Measurements from ENCODE around the gene CMIP. TPM values are rescaled to one million over a fixed set of nuclear protein-coding genes. Genes with fewer than 3 reads are reported as not detected.

The CMIP gene
- total and polyA plus RNA-seq, 10 of the 15 experiments (the other 5 are each of a cell fraction or from before 2014, with no cell fraction given), result 1.2 to 43.2 (median 4.4) TPM

- no peak for TF ChIP-seq BACH1 (IDR thresholded peaks at IDR 0.05; ENCODE audit: borderline replicate concordance)
- TF ChIP-seq RB1 (IDR thresholded peaks at IDR 0.05; ENCODE audit: borderline replicate concordance), result no peak
- TF ChIP-seq CBX3 (IDR thresholded peaks at IDR 0.05; ENCODE audit: borderline replicate concordance, low read depth), result no peak
- TF ChIP-seq NFXL1 (IDR thresholded peaks at IDR 0.05; ENCODE audit: borderline replicate concordance), result no peak
- TF ChIP-seq ZNF384 (IDR thresholded peaks at IDR 0.05; ENCODE audit: borderline replicate concordance, low read depth, low read length), result no peak
- TF ChIP-seq RUNX3 (IDR thresholded peaks at IDR 0.05; ENCODE audit: low read length), result no peak
- no peak for TF ChIP-seq MEF2A (IDR thresholded peaks at IDR 0.05; ENCODE audit: insufficient read depth, low read depth, low read length)
Observed at GRCh38 chr16:81409016-81409556, 35.5 kb upstream of the CMIP start (continued).

DNA sequence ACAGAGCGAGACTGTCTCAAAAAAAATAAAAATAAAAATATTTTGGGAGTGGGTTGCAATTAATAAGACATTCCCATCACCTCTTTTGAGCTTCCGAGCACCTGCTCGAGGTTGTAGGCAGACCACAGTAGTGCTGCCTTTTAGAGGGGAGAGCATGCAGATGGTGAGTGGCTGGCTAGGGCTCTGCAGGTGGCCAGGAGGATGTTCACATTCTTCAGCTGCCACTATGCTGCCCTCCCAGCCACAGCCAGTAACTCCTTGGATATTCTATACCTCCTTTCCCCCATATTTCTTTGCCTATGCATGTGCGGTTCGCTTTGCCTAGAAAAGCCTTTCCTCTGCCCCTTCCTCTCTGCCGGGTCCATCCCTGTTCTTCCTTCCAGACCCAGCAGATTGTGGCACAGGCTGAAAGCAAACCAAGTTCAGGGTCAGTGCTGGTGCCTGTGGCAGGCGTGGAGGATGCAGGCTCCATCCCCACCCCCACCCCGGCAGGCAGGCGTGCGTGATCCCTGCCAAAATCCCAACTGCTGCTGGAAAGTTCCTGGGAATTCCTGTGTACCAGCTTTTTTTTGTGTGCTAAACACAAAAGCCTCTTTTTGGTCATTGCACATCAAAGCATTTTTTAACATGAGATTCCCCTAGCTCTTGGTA is 33.8 kb upstream of the CMIP start:
- Histone ChIP-seq H4K20me1 (ENCODE audit: control insufficient read depth, insufficient read depth) (no peaks in the 10 kb centered on the region), H2AFZ (ENCODE audit: control insufficient read depth, low read depth, low read length) (no peak overlapping the region), H3K4me2 (ENCODE audit: control insufficient read depth, insufficient read depth) (no peak overlapping the region), H3K27me3 (replicated peaks in 1 of 2; ENCODE audit: control insufficient read depth in 2 of 2, insufficient read depth in 2 of 2, low read length in 1 of 2) (no peaks in the 10 kb centered on the region; a peak in 2 of 4 replicates), H3K4me1 (ENCODE audit: control insufficient read depth, insufficient read depth, low read length) (no peaks in the 10 kb centered on the region), H3K4me3 (no peak overlapping the region), H3K79me2 (ENCODE audit: control insufficient read depth, insufficient read depth, low read length) (no peaks in the 10 kb centered on the region), H3K9ac (ENCODE audit: control insufficient read depth, insufficient read depth, low read length) (no peak overlapping the region), H3K9me3 (replicated peaks; ENCODE audit: control insufficient read depth, insufficient read depth, low read length) (no peaks in the 10 kb centered on the region), H3K36me3 (ENCODE audit: control insufficient read depth in 2 of 2, insufficient read depth in 2 of 2, low read length in 1 of 2) (no peaks in the 10 kb centered on the region), H3K27ac (ENCODE audit: control insufficient read depth, insufficient read depth) (no peak overlapping the region)
- 40% methylated on average over 10 of the region's 10 CpGs for WGBS (ENCODE audit: insufficient coverage, insufficient replicate concordance, low lambda C conversion rate, missing lambda C conversion rate)
- ChIA-PET POLR2A (interaction anchor here (1.2 kb wide), 1 partner anchor 9 kb away, joined by 3 read pairs; no protein-coding TSS in a partner anchor), SMC1A (ENCODE audit: uncharacterized antibody, unreplicated experiment) (interaction anchor here (0.6 to 1.6 kb wide), 3 partner anchors 68 to 212 kb away, joined by 3 to 4 read pairs (median 3); no protein-coding TSS in a partner anchor), RAD21 (ENCODE audit: unreplicated experiment) (interaction anchor here (0.9 to 1.1 kb wide), 2 partner anchors 10 to 212 kb away, joined by 3 read pairs; no protein-coding TSS in a partner anchor), CTCF (interaction anchor here (1.2 to 1.3 kb wide), 2 partner anchors 70 to 287 kb away, joined by 3 read pairs; no protein-coding TSS in a partner anchor)
- BruUV-seq (replicated peaks), result no TSS peak
- DNase-seq (ENCODE audit: low read depth, low spot score), result no peak
- in situ Hi-C loops (cut with MboI), result no loop called here
- intact Hi-C loops (cut with micrococcal nuclease; ENCODE audit: unreplicated experiment), result no loop called here
- no peak for FAIRE-seq
- no peak for ATAC-seq
- TF ChIP-seq, protein P1, sequence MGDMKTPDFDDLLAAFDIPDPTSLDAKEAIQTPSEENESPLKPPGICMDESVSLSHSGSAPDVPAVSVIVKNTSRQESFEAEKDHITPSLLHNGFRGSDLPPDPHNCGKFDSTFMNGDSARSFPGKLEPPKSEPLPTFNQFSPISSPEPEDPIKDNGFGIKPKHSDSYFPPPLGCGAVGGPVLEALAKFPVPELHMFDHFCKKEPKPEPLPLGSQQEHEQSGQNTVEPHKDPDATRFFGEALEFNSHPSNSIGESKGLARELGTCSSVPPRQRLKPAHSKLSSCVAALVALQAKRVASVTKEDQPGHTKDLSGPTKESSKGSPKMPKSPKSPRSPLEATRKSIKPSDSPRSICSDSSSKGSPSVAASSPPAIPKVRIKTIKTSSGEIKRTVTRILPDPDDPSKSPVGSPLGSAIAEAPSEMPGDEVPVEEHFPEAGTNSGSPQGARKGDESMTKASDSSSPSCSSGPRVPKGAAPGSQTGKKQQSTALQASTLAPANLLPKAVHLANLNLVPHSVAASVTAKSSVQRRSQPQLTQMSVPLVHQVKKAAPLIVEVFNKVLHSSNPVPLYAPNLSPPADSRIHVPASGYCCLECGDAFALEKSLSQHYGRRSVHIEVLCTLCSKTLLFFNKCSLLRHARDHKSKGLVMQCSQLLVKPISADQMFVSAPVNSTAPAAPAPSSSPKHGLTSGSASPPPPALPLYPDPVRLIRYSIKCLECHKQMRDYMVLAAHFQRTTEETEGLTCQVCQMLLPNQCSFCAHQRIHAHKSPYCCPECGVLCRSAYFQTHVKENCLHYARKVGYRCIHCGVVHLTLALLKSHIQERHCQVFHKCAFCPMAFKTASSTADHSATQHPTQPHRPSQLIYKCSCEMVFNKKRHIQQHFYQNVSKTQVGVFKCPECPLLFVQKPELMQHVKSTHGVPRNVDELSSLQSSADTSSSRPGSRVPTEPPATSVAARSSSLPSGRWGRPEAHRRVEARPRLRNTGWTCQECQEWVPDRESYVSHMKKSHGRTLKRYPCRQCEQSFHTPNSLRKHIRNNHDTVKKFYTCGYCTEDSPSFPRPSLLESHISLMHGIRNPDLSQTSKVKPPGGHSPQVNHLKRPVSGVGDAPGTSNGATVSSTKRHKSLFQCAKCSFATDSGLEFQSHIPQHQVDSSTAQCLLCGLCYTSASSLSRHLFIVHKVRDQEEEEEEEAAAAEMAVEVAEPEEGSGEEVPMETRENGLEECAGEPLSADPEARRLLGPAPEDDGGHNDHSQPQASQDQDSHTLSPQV (IDR thresholded peaks at IDR 0.05), result no peak
- TF ChIP-seq, protein P2, sequence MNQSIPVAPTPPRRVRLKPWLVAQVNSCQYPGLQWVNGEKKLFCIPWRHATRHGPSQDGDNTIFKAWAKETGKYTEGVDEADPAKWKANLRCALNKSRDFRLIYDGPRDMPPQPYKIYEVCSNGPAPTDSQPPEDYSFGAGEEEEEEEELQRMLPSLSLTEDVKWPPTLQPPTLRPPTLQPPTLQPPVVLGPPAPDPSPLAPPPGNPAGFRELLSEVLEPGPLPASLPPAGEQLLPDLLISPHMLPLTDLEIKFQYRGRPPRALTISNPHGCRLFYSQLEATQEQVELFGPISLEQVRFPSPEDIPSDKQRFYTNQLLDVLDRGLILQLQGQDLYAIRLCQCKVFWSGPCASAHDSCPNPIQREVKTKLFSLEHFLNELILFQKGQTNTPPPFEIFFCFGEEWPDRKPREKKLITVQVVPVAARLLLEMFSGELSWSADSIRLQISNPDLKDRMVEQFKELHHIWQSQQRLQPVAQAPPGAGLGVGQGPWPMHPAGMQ (IDR thresholded peaks at IDR 0.05; ENCODE audit: borderline replicate concordance), result no peak
- TF ChIP-seq, protein P3, sequence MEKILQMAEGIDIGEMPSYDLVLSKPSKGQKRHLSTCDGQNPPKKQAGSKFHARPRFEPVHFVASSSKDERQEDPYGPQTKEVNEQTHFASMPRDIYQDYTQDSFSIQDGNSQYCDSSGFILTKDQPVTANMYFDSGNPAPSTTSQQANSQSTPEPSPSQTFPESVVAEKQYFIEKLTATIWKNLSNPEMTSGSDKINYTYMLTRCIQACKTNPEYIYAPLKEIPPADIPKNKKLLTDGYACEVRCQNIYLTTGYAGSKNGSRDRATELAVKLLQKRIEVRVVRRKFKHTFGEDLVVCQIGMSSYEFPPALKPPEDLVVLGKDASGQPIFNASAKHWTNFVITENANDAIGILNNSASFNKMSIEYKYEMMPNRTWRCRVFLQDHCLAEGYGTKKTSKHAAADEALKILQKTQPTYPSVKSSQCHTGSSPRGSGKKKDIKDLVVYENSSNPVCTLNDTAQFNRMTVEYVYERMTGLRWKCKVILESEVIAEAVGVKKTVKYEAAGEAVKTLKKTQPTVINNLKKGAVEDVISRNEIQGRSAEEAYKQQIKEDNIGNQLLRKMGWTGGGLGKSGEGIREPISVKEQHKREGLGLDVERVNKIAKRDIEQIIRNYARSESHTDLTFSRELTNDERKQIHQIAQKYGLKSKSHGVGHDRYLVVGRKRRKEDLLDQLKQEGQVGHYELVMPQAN (conservative IDR thresholded peaks at IDR 0.05), result no peak
- TF ChIP-seq EED (IDR thresholded peaks at IDR 0.05; ENCODE audit: low read depth) (no peak), JUNB (IDR thresholded peaks at IDR 0.05) (no peak), SMARCA5 (IDR thresholded peaks at IDR 0.05) (no peak)

All from GM12878 (cell line).